ENCODE data around the gene TERT.

Gene TERT

DNA sequence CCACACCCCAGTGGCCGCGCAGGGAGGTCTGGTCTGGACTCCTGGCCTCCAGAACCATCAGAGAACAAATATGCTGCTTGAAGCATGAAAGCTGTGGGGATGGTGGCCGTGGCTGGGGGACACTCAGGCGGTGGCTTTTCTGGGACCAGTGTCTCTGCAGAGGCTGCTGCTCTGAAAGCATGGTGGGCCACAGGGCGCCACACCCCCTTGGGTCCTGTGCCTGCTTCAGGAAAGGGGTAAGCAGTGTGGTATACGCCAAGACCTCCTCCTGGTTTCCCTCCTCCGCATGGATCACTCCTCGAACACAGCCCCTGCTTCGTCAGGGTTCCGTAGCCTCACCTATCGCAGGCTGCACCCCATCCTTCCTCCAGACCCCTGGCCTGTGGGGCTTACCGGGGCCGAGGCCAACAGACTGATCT, 19.7 kb upstream of the TERT start:
- H3K27ac ChIP-seq (ENCODE audit: low read length): peak overlapping the region; percentile 96
- peak overlapping the region; percentile 62 for H3K4me2 ChIP-seq (ENCODE audit: insufficient read depth, low read length)
- DNase-seq: peak; percentile 39
- peak overlapping the region in 1 of 2 experiments; percentile 44; a peak in 2 of 4 replicates for H3K4me3 ChIP-seq (ENCODE audit: low read depth in 1 of 2, low read length in 2 of 2)
- peak overlapping the region; percentile 88 for H3K9ac ChIP-seq (ENCODE audit: low read depth, low read length)
- no peaks in the 10 kb centered on the region for H3K27me3 ChIP-seq (ENCODE audit: insufficient read depth, low read length, poor library complexity)
- no peak overlapping the region for H2AFZ ChIP-seq (ENCODE audit: low read depth, low read length)
- no peak for ATAC-seq (ENCODE audit: insufficient read depth, low read depth)
- H3K36me3 ChIP-seq (ENCODE audit: insufficient read depth, low read length): peaks cover 24% of the 10 kb centered on the region
- no peaks in the 10 kb centered on the region for H4K20me1 ChIP-seq (ENCODE audit: insufficient read depth, low read length)
- TF ChIP-seq EZH2 (IDR thresholded peaks at IDR 0.05; ENCODE audit: borderline replicate concordance, low read depth, low read length, severe bottlenecking): no peak
- TF ChIP-seq, protein P1, sequence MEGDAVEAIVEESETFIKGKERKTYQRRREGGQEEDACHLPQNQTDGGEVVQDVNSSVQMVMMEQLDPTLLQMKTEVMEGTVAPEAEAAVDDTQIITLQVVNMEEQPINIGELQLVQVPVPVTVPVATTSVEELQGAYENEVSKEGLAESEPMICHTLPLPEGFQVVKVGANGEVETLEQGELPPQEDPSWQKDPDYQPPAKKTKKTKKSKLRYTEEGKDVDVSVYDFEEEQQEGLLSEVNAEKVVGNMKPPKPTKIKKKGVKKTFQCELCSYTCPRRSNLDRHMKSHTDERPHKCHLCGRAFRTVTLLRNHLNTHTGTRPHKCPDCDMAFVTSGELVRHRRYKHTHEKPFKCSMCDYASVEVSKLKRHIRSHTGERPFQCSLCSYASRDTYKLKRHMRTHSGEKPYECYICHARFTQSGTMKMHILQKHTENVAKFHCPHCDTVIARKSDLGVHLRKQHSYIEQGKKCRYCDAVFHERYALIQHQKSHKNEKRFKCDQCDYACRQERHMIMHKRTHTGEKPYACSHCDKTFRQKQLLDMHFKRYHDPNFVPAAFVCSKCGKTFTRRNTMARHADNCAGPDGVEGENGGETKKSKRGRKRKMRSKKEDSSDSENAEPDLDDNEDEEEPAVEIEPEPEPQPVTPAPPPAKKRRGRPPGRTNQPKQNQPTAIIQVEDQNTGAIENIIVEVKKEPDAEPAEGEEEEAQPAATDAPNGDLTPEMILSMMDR (IDR thresholded peaks at IDR 0.05; ENCODE audit: borderline replicate concordance, extremely low read depth, low read length, poor library complexity, severe bottlenecking): no peak
- peaks cover 20% of the 10 kb centered on the region for H3K9me3 ChIP-seq (ENCODE audit: insufficient read depth, low read length, severe bottlenecking)
- peaks cover 88% of the 10 kb centered on the region for H3K4me1 ChIP-seq (ENCODE audit: insufficient read depth, low read length)
- peaks cover 14% of the 10 kb centered on the region for H3K79me2 ChIP-seq (ENCODE audit: insufficient read depth, low read length)

DNA sequence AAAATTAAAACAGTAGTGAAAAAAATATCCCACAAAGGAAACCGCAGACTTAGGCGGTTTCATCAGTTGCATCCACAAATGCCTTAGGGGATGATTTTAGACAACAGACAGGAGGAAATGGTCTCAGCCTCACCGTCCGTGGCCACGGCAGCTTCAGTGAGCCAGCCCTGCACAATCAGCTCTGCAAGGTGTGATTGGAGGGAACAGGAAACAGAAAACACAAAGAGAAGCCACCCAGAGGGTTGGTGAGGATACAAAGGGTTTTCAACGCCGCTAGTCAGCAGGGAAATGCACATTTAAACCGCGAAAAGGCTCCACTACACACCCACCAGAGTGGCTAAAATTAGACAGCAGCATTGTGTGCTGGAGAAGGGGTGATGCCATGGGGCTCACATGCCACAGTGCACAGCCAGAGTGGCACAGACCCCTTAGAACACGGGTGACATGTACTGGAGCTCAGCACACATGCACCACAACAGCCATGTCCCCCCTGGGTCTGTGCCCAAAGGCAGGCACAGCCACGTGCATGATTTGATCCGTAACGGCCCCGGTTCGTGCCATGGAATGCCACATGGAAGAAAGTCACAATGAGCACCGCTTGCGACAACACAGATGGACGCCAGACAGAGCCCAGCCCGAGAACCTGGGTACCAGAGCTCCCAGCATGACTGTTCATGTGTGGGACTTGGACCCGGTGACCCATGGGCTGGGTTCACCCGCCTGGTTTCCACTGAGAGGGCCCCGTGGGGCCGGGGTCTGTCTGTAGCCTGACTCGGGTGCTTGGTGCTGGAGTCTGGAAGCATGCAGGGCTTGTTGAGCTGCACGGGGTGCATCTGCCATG, 18.3 kb upstream of the TERT start:
- TF ChIP-seq, protein P1 (IDR thresholded peaks at IDR 0.05; ENCODE audit: borderline replicate concordance, extremely low read depth, low read length, poor library complexity, severe bottlenecking): no peak
- TF ChIP-seq EZH2 (IDR thresholded peaks at IDR 0.05; ENCODE audit: borderline replicate concordance, low read depth, low read length, severe bottlenecking): no peak

DNA sequence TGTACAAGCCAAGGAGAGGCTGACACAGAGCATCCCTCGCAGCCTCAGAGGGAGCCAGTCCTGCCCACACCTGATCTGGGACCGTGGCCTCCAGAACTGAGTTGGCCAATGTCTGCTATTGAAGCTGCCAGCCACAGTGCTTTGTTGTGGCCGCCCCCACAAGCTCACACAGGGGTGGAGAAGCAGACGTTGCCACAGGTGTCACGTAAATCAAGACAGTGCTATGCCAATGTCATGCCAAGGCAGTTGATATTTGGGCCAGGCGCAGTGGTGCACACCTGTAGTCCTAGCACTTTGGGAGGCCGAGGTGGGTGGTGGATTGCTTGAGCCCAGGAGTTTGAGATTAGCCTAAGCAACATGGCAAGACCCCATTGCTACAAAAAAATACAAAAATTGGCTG, 17.3 kb upstream of the TERT start:
- Histone ChIP-seq H3K36me3 (ENCODE audit: insufficient read depth, low read length) (peaks cover under 1% of the 10 kb centered on the region; the same call in 1 of the 2 replicates), H2AFZ (ENCODE audit: low read depth, low read length) (no peak overlapping the region), H3K4me2 (ENCODE audit: insufficient read depth, low read length) (peak overlapping the region; percentile 4), H3K9ac (ENCODE audit: low read depth, low read length) (peak overlapping the region; percentile 49), H3K4me1 (ENCODE audit: insufficient read depth, low read length) (peaks cover 79% of the 10 kb centered on the region), H3K79me2 (ENCODE audit: insufficient read depth, low read length) (peaks cover 12% of the 10 kb centered on the region), H3K27me3 (ENCODE audit: insufficient read depth, low read length, poor library complexity) (no peaks in the 10 kb centered on the region), H4K20me1 (ENCODE audit: insufficient read depth, low read length) (no peaks in the 10 kb centered on the region), H3K4me3 (ENCODE audit: low read depth in 1 of 2, low read length in 2 of 2) (no peak overlapping the region), H3K27ac (ENCODE audit: low read length) (peak overlapping the region; percentile 96), H3K9me3 (ENCODE audit: insufficient read depth, low read length, severe bottlenecking) (peaks cover 20% of the 10 kb centered on the region)
- DNase-seq: peak; percentile 92
- TF ChIP-seq, protein P1 (IDR thresholded peaks at IDR 0.05; ENCODE audit: borderline replicate concordance, extremely low read depth, low read length, poor library complexity, severe bottlenecking): no peak
- no peak for TF ChIP-seq EZH2 (IDR thresholded peaks at IDR 0.05; ENCODE audit: borderline replicate concordance, low read depth, low read length, severe bottlenecking)
- ATAC-seq (ENCODE audit: insufficient read depth, low read depth): peak; percentile 36

More for the DNA sequence above, 18.3 kb upstream of the TERT start:
- peak overlapping the region; percentile 96 for H3K27ac ChIP-seq (ENCODE audit: low read length)
- ATAC-seq (ENCODE audit: insufficient read depth, low read depth): peak; percentile 58
- peak overlapping the region; percentile 62 for H3K4me2 ChIP-seq (ENCODE audit: insufficient read depth, low read length)
- H3K79me2 ChIP-seq (ENCODE audit: insufficient read depth, low read length): peaks cover 12% of the 10 kb centered on the region
- peaks cover 20% of the 10 kb centered on the region for H3K9me3 ChIP-seq (ENCODE audit: insufficient read depth, low read length, severe bottlenecking)
- H3K9ac ChIP-seq (ENCODE audit: low read depth, low read length): peak overlapping the region; percentile 88
- peak overlapping the region in 1 of 2 experiments; percentile 44; a peak in 1 of 4 replicates for H3K4me3 ChIP-seq (ENCODE audit: low read depth in 1 of 2, low read length in 2 of 2)
- H3K27me3 ChIP-seq (ENCODE audit: insufficient read depth, low read length, poor library complexity): no peaks in the 10 kb centered on the region
- H4K20me1 ChIP-seq (ENCODE audit: insufficient read depth, low read length): no peaks in the 10 kb centered on the region
- peaks cover 11% of the 10 kb centered on the region for H3K36me3 ChIP-seq (ENCODE audit: insufficient read depth, low read length)
- no peak overlapping the region for H2AFZ ChIP-seq (ENCODE audit: low read depth, low read length)
- peak; percentile 93 for DNase-seq
- H3K4me1 ChIP-seq (ENCODE audit: insufficient read depth, low read length): peaks cover 86% of the 10 kb centered on the region
